ENCODE measurements around the gene ZNF107.
"Not testable (repeated sequence)": the region's sequence is repeated elsewhere in the genome, so short reads cannot be mapped to it uniquely, and the experiment has no call there.

The ZNF107 gene

DNA sequence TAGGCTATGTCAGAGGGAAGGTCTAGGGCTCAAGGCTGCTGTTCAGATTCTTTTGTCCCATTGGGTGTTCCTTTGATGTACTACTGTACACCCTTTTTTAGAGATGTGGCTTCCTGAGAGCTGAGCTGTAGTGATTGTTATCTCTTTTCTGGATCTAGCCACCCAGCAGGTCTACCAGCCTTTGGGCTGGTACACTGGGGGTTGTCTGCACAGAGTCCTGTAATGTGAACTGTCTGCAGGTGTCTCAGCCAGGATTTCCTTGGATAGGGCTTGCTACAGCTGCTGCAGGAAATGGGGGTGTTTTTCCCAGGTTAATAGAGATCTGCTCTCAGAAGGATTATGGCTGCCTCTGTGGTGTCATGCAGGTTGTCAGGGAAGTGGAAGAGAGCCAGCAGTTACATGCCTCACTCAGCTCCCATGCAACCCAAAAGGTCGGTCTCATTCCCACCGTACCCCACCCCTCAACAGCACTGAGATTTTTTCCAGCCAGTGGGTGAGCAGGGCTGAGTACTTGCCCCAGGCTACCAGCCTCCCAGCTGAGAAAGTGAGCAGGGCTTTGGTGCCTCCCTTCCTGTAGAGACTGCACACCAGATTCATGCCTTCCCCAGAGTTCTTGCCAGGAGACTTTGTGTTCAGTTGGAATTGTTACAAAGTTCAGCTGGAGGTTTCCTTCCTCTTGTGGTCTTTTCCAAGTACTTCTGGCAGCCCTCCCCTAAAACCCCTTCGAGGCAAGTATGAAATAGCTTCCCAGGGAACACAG is 63.3 kb downstream of the ZNF107 start:
- DNase-seq (ENCODE audit: low read depth) = no peak
- H3K4me3 ChIP-seq (ENCODE audit: low read depth, low read length) = no peak overlapping the region
- no peak for TF ChIP-seq CTCF (IDR thresholded peaks at IDR 0.05; ENCODE audit: low read depth, low read length)
- no peak for TF ChIP-seq MAX (IDR thresholded peaks at IDR 0.05; ENCODE audit: low read depth, low read length)
- TF ChIP-seq POLR2A (IDR thresholded peaks at IDR 0.05; ENCODE audit: extremely low read depth, insufficient read length) = no peak
- TF ChIP-seq MYC (IDR thresholded peaks at IDR 0.05; ENCODE audit: low read depth, low read length) = no peak

GRCh38 chr7:64733550-64734240 is 67.8 kb downstream of the ZNF107 start:
- TF ChIP-seq MAX (IDR thresholded peaks at IDR 0.05; ENCODE audit: low read depth, low read length) (no peak), MYC (IDR thresholded peaks at IDR 0.05; ENCODE audit: low read depth, low read length) (no peak), POLR2A (IDR thresholded peaks at IDR 0.05; ENCODE audit: extremely low read depth, insufficient read length) (no peak), CTCF (IDR thresholded peaks at IDR 0.05; ENCODE audit: low read depth, low read length) (no peak)
- no peak overlapping the region for H3K4me3 ChIP-seq (ENCODE audit: low read depth, low read length)
- DNase-seq (ENCODE audit: low read depth) = no peak

DNA sequence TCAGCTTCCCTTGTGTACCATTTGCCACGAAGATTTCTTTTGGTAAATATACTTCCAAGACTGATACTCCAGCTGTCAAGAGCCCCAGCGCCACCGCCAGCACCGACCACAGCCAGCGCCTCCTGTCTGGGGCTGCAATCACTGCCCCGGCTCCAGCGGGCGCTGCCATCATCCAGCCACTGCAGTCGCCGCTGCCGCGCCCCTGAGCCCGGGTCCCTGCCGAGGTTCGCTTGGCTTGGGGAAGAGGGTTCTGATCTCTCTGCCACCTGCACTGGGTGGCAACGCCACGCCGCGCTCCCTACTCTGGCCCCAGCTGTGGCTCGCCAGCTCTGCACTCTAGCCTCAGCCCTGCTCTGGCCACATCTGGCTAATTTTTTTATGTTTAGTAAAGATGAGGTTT is 70.6 kb downstream of the ZNF107 start:
- no peak for DNase-seq (ENCODE audit: low read depth)
- no peak overlapping the region for H3K4me3 ChIP-seq (ENCODE audit: low read depth, low read length)
- no peak for TF ChIP-seq MAX (IDR thresholded peaks at IDR 0.05; ENCODE audit: low read depth, low read length)
- no peak for TF ChIP-seq POLR2A (IDR thresholded peaks at IDR 0.05; ENCODE audit: extremely low read depth, insufficient read length)
- no peak for TF ChIP-seq MYC (IDR thresholded peaks at IDR 0.05; ENCODE audit: low read depth, low read length)
- no peak for TF ChIP-seq CTCF (IDR thresholded peaks at IDR 0.05; ENCODE audit: low read depth, low read length)

GRCh38 chr7:64738403-64738802 is 72.5 kb downstream of the ZNF107 start:
- not testable (repeated sequence) for DNase-seq (ENCODE audit: low read depth); H3K4me3 ChIP-seq (ENCODE audit: low read depth, low read length)

DNA sequence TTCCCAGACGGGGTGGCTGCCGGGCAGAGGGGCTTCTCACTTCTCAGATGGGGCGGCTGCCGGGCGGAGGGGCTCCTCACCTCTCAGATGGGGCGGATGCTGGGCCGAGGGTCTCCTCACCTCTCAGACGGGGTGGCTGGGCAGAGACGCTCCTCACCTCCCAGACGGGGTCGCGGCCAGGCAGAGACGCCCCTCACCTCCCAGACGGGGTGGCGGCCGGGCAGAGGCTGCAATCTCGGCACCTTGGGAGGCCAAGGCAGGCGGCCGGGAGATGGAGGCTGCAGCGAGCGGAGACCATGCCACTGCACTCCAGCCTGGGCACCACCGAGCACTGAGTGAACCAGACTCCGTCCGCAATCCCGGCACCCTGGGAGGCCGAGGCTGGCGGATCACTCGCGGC is 73.0 kb downstream of the ZNF107 start:
- not testable (repeated sequence) for H3K4me3 ChIP-seq (ENCODE audit: low read depth, low read length); DNase-seq (ENCODE audit: low read depth)

- DNase-seq (ENCODE audit: low read depth) = no peak
- no peak for TF ChIP-seq CTCF (IDR thresholded peaks at IDR 0.05; ENCODE audit: low read depth, low read length)
- TF ChIP-seq MAX (IDR thresholded peaks at IDR 0.05; ENCODE audit: low read depth, low read length) = no peak
- no peak for TF ChIP-seq POLR2A (IDR thresholded peaks at IDR 0.05; ENCODE audit: extremely low read depth, insufficient read length)
- no peak for TF ChIP-seq MYC (IDR thresholded peaks at IDR 0.05; ENCODE audit: low read depth, low read length)
- no peak overlapping the region for H3K4me3 ChIP-seq (ENCODE audit: low read depth, low read length)
Measured at GRCh38 chr7:64744680-64745079, 78.7 kb downstream of the ZNF107 start.

DNA sequence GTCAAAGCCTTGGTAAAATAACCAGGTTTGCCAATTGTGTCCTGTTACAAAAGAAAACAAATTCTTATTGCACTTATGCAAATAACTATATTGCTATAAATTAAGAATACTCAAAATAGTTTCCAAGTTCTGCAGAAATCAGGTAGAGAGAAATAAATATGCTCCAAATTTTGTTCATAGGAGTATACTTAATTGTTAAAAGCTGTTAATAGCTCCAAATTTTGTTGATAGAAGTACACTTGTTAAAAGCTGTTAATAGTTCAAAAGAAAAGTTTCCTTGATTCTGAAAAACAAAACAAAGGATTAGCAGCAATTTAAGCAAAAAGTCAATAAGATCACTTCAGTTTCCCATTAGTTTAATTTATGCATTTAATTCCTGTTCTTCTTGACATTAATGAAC is 81.9 kb downstream of the ZNF107 start:
- no peak overlapping the region for H3K4me3 ChIP-seq (ENCODE audit: low read depth, low read length)
- no peak for TF ChIP-seq CTCF (IDR thresholded peaks at IDR 0.05; ENCODE audit: low read depth, low read length)
- no peak for TF ChIP-seq MAX (IDR thresholded peaks at IDR 0.05; ENCODE audit: low read depth, low read length)
- no peak for DNase-seq (ENCODE audit: low read depth)

Measured in NB4 (cell line).